HG02623 (cell line): ENCODE results near the gene KIF18B.

ENCODE experiments used
- ATAC-seq: cut with Tn5 transposase; IDR thresholded peaks from one replicate; pipeline ENCODE4 v1.9.1; 2021; ENCODE audit warnings: moderate library complexity; ENCODE audit not compliant: unreplicated experiment

KIF18B gene

GRCh38 chr17:44884941-44885340 is 62.6 kb downstream of the KIF18B start:
- no peak for ATAC-seq

- ATAC-seq: no peak
Measured at GRCh38 chr17:44881145-44881544, 66.4 kb downstream of the KIF18B start.

GRCh38 chr17:44880062-44880461 is 67.5 kb downstream of the KIF18B start:
- no peak for ATAC-seq

GRCh38 chr17:44879376-44879775 is 68.2 kb downstream of the KIF18B start:
- ATAC-seq: no peak

GRCh38 chr17:44878627-44879221 is 68.8 kb downstream of the KIF18B start:
- no peak for ATAC-seq

GRCh38 chr17:44877121-44877520 is 70.5 kb downstream of the KIF18B start:
- no peak for ATAC-seq

- no peak for ATAC-seq
Measured at GRCh38 chr17:44875761-44876160, 71.8 kb downstream of the KIF18B start.
